ENCODE results near the gene DISP3. TPM values are rescaled to one million over a fixed set of nuclear protein-coding genes. Genes with fewer than 3 reads are reported as not detected.

DISP3 gene
- total RNA-seq, 4 donors from 2014 or later, result not detected

GRCh38 chr1:11526071-11526895 lies 47.3 kb downstream of the DISP3 start:
- DNase-seq, result no peak
- Histone ChIP-seq H3K36me3 (no peaks in the 10 kb centered on the region), H3K4me1 (no peaks in the 10 kb centered on the region), H3K9me3 (no peaks in the 10 kb centered on the region), H3K27me3 (no peaks in the 10 kb centered on the region), H3K4me3 (replicated peaks in 1 of 3) (no peak overlapping the region), H3K27ac (no peak overlapping the region)
- TF ChIP-seq CTCF (IDR thresholded peaks at IDR 0.05), result no peak
- no peak for TF ChIP-seq POLR2A (IDR thresholded peaks at IDR 0.05)
- 82 to 83% methylated on average over 25 to 26 of the region's 26 CpGs for WGBS, 2 donors
- intact Hi-C loops (cut with DNase I), result no loop called here

- Histone ChIP-seq H3K4me1 (no peaks in the 10 kb centered on the region), H3K9me3 (no peaks in the 10 kb centered on the region), H3K36me3 (no peaks in the 10 kb centered on the region), H3K27ac (no peak overlapping the region), H3K27me3 (no peaks in the 10 kb centered on the region), H3K4me3 (replicated peaks in 1 of 3) (no peak overlapping the region)
- WGBS, 2 donors, result 89 to 94% methylated on average over 12 to 13 of the region's 13 CpGs
- no peak for DNase-seq
- no peak for TF ChIP-seq CTCF (IDR thresholded peaks at IDR 0.05)
- no peak for TF ChIP-seq POLR2A (IDR thresholded peaks at IDR 0.05)
- intact Hi-C loops (cut with DNase I), result no loop called here
Measured at GRCh38 chr1:11527541-11528452, 48.8 kb downstream of the DISP3 start.

- 80 to 88% methylated on average over 11 to 12 of the region's 13 CpGs for WGBS, 2 donors
- TF ChIP-seq POLR2A (IDR thresholded peaks at IDR 0.05) (no peak), CTCF (IDR thresholded peaks at IDR 0.05) (no peak)
- DNase-seq, result no peak
- no peak overlapping the region for H3K27ac ChIP-seq
- no peaks in the 10 kb centered on the region for H3K4me1 ChIP-seq
- H3K4me3 ChIP-seq (replicated peaks in 1 of 3), result no peak overlapping the region
- H3K36me3 ChIP-seq, result no peaks in the 10 kb centered on the region
- intact Hi-C loops (cut with DNase I), result no loop called here
- H3K27me3 ChIP-seq, result no peaks in the 10 kb centered on the region
- H3K9me3 ChIP-seq, result no peaks in the 10 kb centered on the region
Measured at GRCh38 chr1:11528611-11529261, 49.8 kb downstream of the DISP3 start.

GRCh38 chr1:11529330-11529729 lies 50.4 kb downstream of the DISP3 start:
- DNase-seq, result no peak
- Histone ChIP-seq H3K4me1 (no peaks in the 10 kb centered on the region), H3K27ac (no peak overlapping the region), H3K36me3 (no peaks in the 10 kb centered on the region), H3K27me3 (no peaks in the 10 kb centered on the region), H3K9me3 (no peaks in the 10 kb centered on the region), H3K4me3 (replicated peaks in 1 of 3) (no peak overlapping the region)
- intact Hi-C loops (cut with DNase I), result no loop called here
- 80 to 90% methylated on average over 4 to 10 of the region's 10 CpGs for WGBS, 2 donors
- TF ChIP-seq CTCF (IDR thresholded peaks at IDR 0.05) (no peak), POLR2A (IDR thresholded peaks at IDR 0.05) (no peak)

Measured in thyroid gland (tissue), 4 donors.